Left kidney (tissue), 2 donors: ENCODE data around the gene AARSD1. TPM values are rescaled to one million over a fixed set of nuclear protein-coding genes. Genes with fewer than 3 reads are reported as not detected.
"Not testable (repeated sequence)": the region's sequence is repeated elsewhere in the genome, so short reads cannot be mapped to it uniquely, and the experiment has no call there.

Experiments used
- DNase-seq: peaks from one replicate; pipeline ENCODE4 v3.0.0-alpha.2; 2013
- polyA plus RNA-seq: library from polyadenylated mRNA; unstranded; fragments of 120-200 nt; gene quantifications from one replicate; pipeline ENCODE4 v1.2.1, GENCODE V29; 2013; ENCODE audit not compliant: insufficient read length

The AARSD1 gene
- polyA plus RNA-seq, 1 donor = 76.3 TPM

GRCh38 chr17:42985225-42985624 is 21.0 kb upstream of the AARSD1 start:
- no peak for DNase-seq

- DNase-seq = no peak
These were observed 18.0 kb upstream of the AARSD1 start for GRCh38 chr17:42982266-42982665.

GRCh38 chr17:42980766-42981397 is 16.6 kb upstream of the AARSD1 start:
- no peak for DNase-seq

- peak; percentile 93 for DNase-seq
These were observed 16.1 kb upstream of the AARSD1 start, which contains the start of gene RUNDC1 for GRCh38 chr17:42980274-42980765. Gene RUNDC1 (plus strand): TSS chr17:42980565. CDS start chr17:42980577, 12 bp downstream.

- DNase-seq = no peak
These were observed 15.4 kb upstream of the AARSD1 start, which contains the start of gene PTGES3L for GRCh38 chr17:42979511-42980273. Gene PTGES3L (minus strand): TSS chr17:42980080. CDS start chr17:42980053, 27 bp downstream.

- not testable (repeated sequence) for DNase-seq
These were observed 11.4 kb upstream of the AARSD1 start for GRCh38 chr17:42975701-42976100.

GRCh38 chr17:42975265-42975664 is 11.0 kb upstream of the AARSD1 start:
- DNase-seq = no peak

GRCh38 chr17:42973323-42973722 is 9.1 kb upstream of the AARSD1 start:
- not testable (repeated sequence) for DNase-seq

- no peak for DNase-seq
These were observed 7.3 kb upstream of the AARSD1 start for GRCh38 chr17:42971589-42971988.

GRCh38 chr17:42969001-42969581 is 4.8 kb upstream of the AARSD1 start:
- DNase-seq = no peak

- DNase-seq = no peak
These were observed 3.7 kb upstream of the AARSD1 start for GRCh38 chr17:42967925-42968324.

GRCh38 chr17:42953669-42954068 is 10.6 kb downstream of the AARSD1 start:
- DNase-seq = no peak

- no peak for DNase-seq
These were observed 14.0 kb downstream of the AARSD1 start for GRCh38 chr17:42950044-42950783.

- no peak for DNase-seq
These were observed 17.4 kb downstream of the AARSD1 start for GRCh38 chr17:42946812-42947211.

- no peak for DNase-seq
These were observed 20.0 kb downstream of the AARSD1 start for GRCh38 chr17:42944211-42944610.

GRCh38 chr17:42937712-42938596 is 26.3 kb downstream of the AARSD1 start:
- DNase-seq = peak; percentile 39

- no peak for DNase-seq
These were observed 34.8 kb downstream of the AARSD1 start for GRCh38 chr17:42929497-42929844.

- peak; percentile 52 for DNase-seq
These were observed 35.3 kb downstream of the AARSD1 start for GRCh38 chr17:42928714-42929496.

GRCh38 chr17:42924891-42925290 is 39.4 kb downstream of the AARSD1 start:
- DNase-seq = no peak

- DNase-seq = not testable (repeated sequence)
These were observed 40.8 kb downstream of the AARSD1 start for GRCh38 chr17:42923472-42923871.
